ENCODE results near the gene SPR. TPM values are rescaled to one million over a fixed set of nuclear protein-coding genes. Genes with fewer than 3 reads are reported as not detected.

The SPR gene
- total and polyA plus RNA-seq, 9 of the 15 experiments (the other 6 are each of a cell fraction or from before 2014, with no cell fraction given) = 7.7 to 38.3 (median 26.3) TPM

- TF ChIP-seq BRF1 (IDR thresholded peaks at IDR 0.05; ENCODE audit: borderline replicate concordance, extremely low read depth, insufficient read length) = no peak
- TF ChIP-seq NR1H2 (CRISPR knock-in tag; IDR thresholded peaks at IDR 0.05) = no peak
- TF ChIP-seq ETV6 (IDR thresholded peaks at IDR 0.05; ENCODE audit: borderline replicate concordance in 1 of 2, low read depth in 2 of 2, low read length in 1 of 2) = no peak
- TF ChIP-seq ETV6 (CRISPR knock-in tag; IDR thresholded peaks at IDR 0.05; ENCODE audit: borderline replicate concordance) = no peak
- no peak for TF ChIP-seq ZZZ3 (IDR thresholded peaks at IDR 0.05)
- TF ChIP-seq ATF7 (IDR thresholded peaks at IDR 0.05) = no peak; the same call in 1 of the 2 replicates
- no peak for TF ChIP-seq ZNF174 (CRISPR knock-in tag; IDR thresholded peaks at IDR 0.05)
- TF ChIP-seq HDAC3 (IDR thresholded peaks at IDR 0.05; ENCODE audit: borderline replicate concordance, partially characterized antibody) = peak; percentile 21
- no peak for TF ChIP-seq KHSRP (IDR thresholded peaks at IDR 0.05)
- TF ChIP-seq NFYB (IDR thresholded peaks at IDR 0.05; ENCODE audit: extremely low read depth, insufficient read length) = no peak
- TF ChIP-seq NCOA2 (IDR thresholded peaks at IDR 0.05; ENCODE audit: partially characterized antibody in 2 of 2) = no peak
- TF ChIP-seq ATF2 (CRISPR knock-in tag; IDR thresholded peaks at IDR 0.05) = no peak
- TF ChIP-seq ELK3 (CRISPR knock-in tag; IDR thresholded peaks at IDR 0.05) = no peak
- TF ChIP-seq HMG20B (CRISPR knock-in tag; IDR thresholded peaks at IDR 0.05) = no peak
- TF ChIP-seq CAMTA2 (CRISPR knock-in tag; conservative IDR thresholded peaks at IDR 0.05) = no peak
- TF ChIP-seq ZNF449 (CRISPR knock-in tag; IDR thresholded peaks at IDR 0.05) = no peak
- no peak for TF ChIP-seq IRF2 (CRISPR knock-in tag; IDR thresholded peaks at IDR 0.05)
- TF ChIP-seq HINFP (tag; conservative IDR thresholded peaks at IDR 0.05; ENCODE audit: low read depth) = no peak
- TF ChIP-seq HDAC6 (IDR thresholded peaks at IDR 0.05; ENCODE audit: low read depth, low read length) = no peak
- TF ChIP-seq POU5F1 (IDR thresholded peaks at IDR 0.05; ENCODE audit: borderline replicate concordance, low read depth, low read length, partially characterized antibody) = no peak
- TF ChIP-seq ETS1 (conservative IDR thresholded peaks at IDR 0.05; ENCODE audit: control insufficient read depth, low read depth, low read length) = no peak
- TF ChIP-seq NEUROD1 (IDR thresholded peaks at IDR 0.05; ENCODE audit: borderline replicate concordance, low read depth, low read length, partially characterized antibody) = peak; percentile 86
Observed at GRCh38 chr2:72887740-72888437, 681 bp downstream of the SPR start (continued).

Data from K562 (cell line).